ENCODE measurements around the gene QRICH1.

QRICH1 gene

GRCh38 chr3:49081429-49081828 is 12.4 kb downstream of the QRICH1 start:
- H3K9me3 ChIP-seq (ENCODE audit: control insufficient read depth, insufficient read depth, low read length), result no peaks in the 10 kb centered on the region
- no peak overlapping the region for H3K27ac ChIP-seq (ENCODE audit: low read depth, low read length)

GRCh38 chr3:49079270-49079669 is 14.6 kb downstream of the QRICH1 start:
- Histone ChIP-seq H3K9me3 (ENCODE audit: control insufficient read depth, insufficient read depth, low read length) (no peaks in the 10 kb centered on the region), H3K4me1 (ENCODE audit: control insufficient read depth, insufficient read depth, low read length) (no peaks in the 10 kb centered on the region), H3K4me3 (ENCODE audit: low read depth, low read length) (no peak overlapping the region), H3K36me3 (ENCODE audit: control insufficient read depth, insufficient read depth, low read length) (peaks cover 49% of the 10 kb centered on the region), H3K27me3 (ENCODE audit: control insufficient read depth, insufficient read depth, low read length) (no peaks in the 10 kb centered on the region), H3K27ac (ENCODE audit: low read depth, low read length) (no peak overlapping the region), H3K9ac (ENCODE audit: low read depth, low read length) (no peak overlapping the region)

More at GRCh38 chr3:49081429-49081828, 12.4 kb downstream of the QRICH1 start:
- H3K9ac ChIP-seq (ENCODE audit: low read depth, low read length), result no peak overlapping the region
- no peaks in the 10 kb centered on the region for H3K27me3 ChIP-seq (ENCODE audit: control insufficient read depth, insufficient read depth, low read length)
- peaks cover 28% of the 10 kb centered on the region for H3K36me3 ChIP-seq (ENCODE audit: control insufficient read depth, insufficient read depth, low read length)
- H3K4me1 ChIP-seq (ENCODE audit: control insufficient read depth, insufficient read depth, low read length), result no peaks in the 10 kb centered on the region
- no peak overlapping the region for H3K4me3 ChIP-seq (ENCODE audit: low read depth, low read length)

- Histone ChIP-seq H3K4me1 (ENCODE audit: control insufficient read depth, insufficient read depth, low read length) (no peaks in the 10 kb centered on the region), H3K36me3 (ENCODE audit: control insufficient read depth, insufficient read depth, low read length) (peaks cover 75% of the 10 kb centered on the region), H3K27me3 (ENCODE audit: control insufficient read depth, insufficient read depth, low read length) (no peaks in the 10 kb centered on the region), H3K9me3 (ENCODE audit: control insufficient read depth, insufficient read depth, low read length) (no peaks in the 10 kb centered on the region), H3K27ac (ENCODE audit: low read depth, low read length) (no peak overlapping the region), H3K4me3 (ENCODE audit: low read depth, low read length) (no peak overlapping the region), H3K9ac (ENCODE audit: low read depth, low read length) (no peak overlapping the region)
These were observed 17.2 kb downstream of the QRICH1 start for GRCh38 chr3:49076646-49077045.

GRCh38 chr3:49076116-49076515 is 17.8 kb downstream of the QRICH1 start:
- Histone ChIP-seq H3K4me1 (ENCODE audit: control insufficient read depth, insufficient read depth, low read length) (no peaks in the 10 kb centered on the region), H3K27ac (ENCODE audit: low read depth, low read length) (no peak overlapping the region), H3K36me3 (ENCODE audit: control insufficient read depth, insufficient read depth, low read length) (peaks cover 81% of the 10 kb centered on the region), H3K27me3 (ENCODE audit: control insufficient read depth, insufficient read depth, low read length) (no peaks in the 10 kb centered on the region), H3K9me3 (ENCODE audit: control insufficient read depth, insufficient read depth, low read length) (no peaks in the 10 kb centered on the region), H3K9ac (ENCODE audit: low read depth, low read length) (no peak overlapping the region), H3K4me3 (ENCODE audit: low read depth, low read length) (no peak overlapping the region)

- Histone ChIP-seq H3K4me3 (ENCODE audit: low read depth, low read length) (no peak overlapping the region), H3K36me3 (ENCODE audit: control insufficient read depth, insufficient read depth, low read length) (peaks cover 70% of the 10 kb centered on the region), H3K9me3 (ENCODE audit: control insufficient read depth, insufficient read depth, low read length) (no peaks in the 10 kb centered on the region), H3K27ac (ENCODE audit: low read depth, low read length) (no peak overlapping the region), H3K27me3 (ENCODE audit: control insufficient read depth, insufficient read depth, low read length) (no peaks in the 10 kb centered on the region), H3K4me1 (ENCODE audit: control insufficient read depth, insufficient read depth, low read length) (no peaks in the 10 kb centered on the region), H3K9ac (ENCODE audit: low read depth, low read length) (no peak overlapping the region)
These were observed 35.9 kb downstream of the QRICH1 start for GRCh38 chr3:49058011-49058410.

GRCh38 chr3:49057268-49057667 is 36.6 kb downstream of the QRICH1 start:
- no peak overlapping the region for H3K27ac ChIP-seq (ENCODE audit: low read depth, low read length)
- H3K27me3 ChIP-seq (ENCODE audit: control insufficient read depth, insufficient read depth, low read length), result no peaks in the 10 kb centered on the region
- no peaks in the 10 kb centered on the region for H3K9me3 ChIP-seq (ENCODE audit: control insufficient read depth, insufficient read depth, low read length)
- no peaks in the 10 kb centered on the region for H3K4me1 ChIP-seq (ENCODE audit: control insufficient read depth, insufficient read depth, low read length)
- H3K36me3 ChIP-seq (ENCODE audit: control insufficient read depth, insufficient read depth, low read length), result peaks cover 74% of the 10 kb centered on the region
- H3K9ac ChIP-seq (ENCODE audit: low read depth, low read length), result no peak overlapping the region
- no peak overlapping the region for H3K4me3 ChIP-seq (ENCODE audit: low read depth, low read length)

GRCh38 chr3:49054344-49054862 is 39.5 kb downstream of the QRICH1 start:
- Histone ChIP-seq H3K4me1 (ENCODE audit: control insufficient read depth, insufficient read depth, low read length) (no peaks in the 10 kb centered on the region), H3K36me3 (ENCODE audit: control insufficient read depth, insufficient read depth, low read length) (peaks cover 73% of the 10 kb centered on the region), H3K9ac (ENCODE audit: low read depth, low read length) (no peak overlapping the region), H3K27me3 (ENCODE audit: control insufficient read depth, insufficient read depth, low read length) (no peaks in the 10 kb centered on the region), H3K27ac (ENCODE audit: low read depth, low read length) (no peak overlapping the region), H3K4me3 (ENCODE audit: low read depth, low read length) (no peak overlapping the region), H3K9me3 (ENCODE audit: control insufficient read depth, insufficient read depth, low read length) (no peaks in the 10 kb centered on the region)

- Histone ChIP-seq H3K27ac (ENCODE audit: low read depth, low read length) (no peak overlapping the region), H3K36me3 (ENCODE audit: control insufficient read depth, insufficient read depth, low read length) (peaks cover 80% of the 10 kb centered on the region)
These were observed 40.3 kb downstream of the QRICH1 start for GRCh38 chr3:49053543-49053942.

GRCh38 chr3:49035281-49035680 is 58.6 kb downstream of the QRICH1 start:
- Histone ChIP-seq H3K27ac (ENCODE audit: low read depth, low read length) (no peak overlapping the region), H3K9ac (ENCODE audit: low read depth, low read length) (no peak overlapping the region), H3K4me3 (ENCODE audit: low read depth, low read length) (no peak overlapping the region), H3K36me3 (ENCODE audit: control insufficient read depth, insufficient read depth, low read length) (peaks cover 81% of the 10 kb centered on the region), H3K9me3 (ENCODE audit: control insufficient read depth, insufficient read depth, low read length) (no peaks in the 10 kb centered on the region), H3K4me1 (ENCODE audit: control insufficient read depth, insufficient read depth, low read length) (no peaks in the 10 kb centered on the region), H3K27me3 (ENCODE audit: control insufficient read depth, insufficient read depth, low read length) (no peaks in the 10 kb centered on the region)

More at GRCh38 chr3:49053543-49053942, 40.3 kb downstream of the QRICH1 start:
- H3K9ac ChIP-seq (ENCODE audit: low read depth, low read length), result no peak overlapping the region
- no peaks in the 10 kb centered on the region for H3K27me3 ChIP-seq (ENCODE audit: control insufficient read depth, insufficient read depth, low read length)
- no peaks in the 10 kb centered on the region for H3K4me1 ChIP-seq (ENCODE audit: control insufficient read depth, insufficient read depth, low read length)
- H3K4me3 ChIP-seq (ENCODE audit: low read depth, low read length), result no peak overlapping the region
- H3K9me3 ChIP-seq (ENCODE audit: control insufficient read depth, insufficient read depth, low read length), result no peaks in the 10 kb centered on the region

- Histone ChIP-seq H3K27me3 (ENCODE audit: control insufficient read depth, insufficient read depth, low read length) (no peaks in the 10 kb centered on the region), H3K36me3 (ENCODE audit: control insufficient read depth, insufficient read depth, low read length) (peaks cover 80% of the 10 kb centered on the region), H3K27ac (ENCODE audit: low read depth, low read length) (no peak overlapping the region), H3K4me1 (ENCODE audit: control insufficient read depth, insufficient read depth, low read length) (no peaks in the 10 kb centered on the region), H3K9ac (ENCODE audit: low read depth, low read length) (no peak overlapping the region), H3K4me3 (ENCODE audit: low read depth, low read length) (no peak overlapping the region), H3K9me3 (ENCODE audit: control insufficient read depth, insufficient read depth, low read length) (no peaks in the 10 kb centered on the region)
These were observed 59.2 kb downstream of the QRICH1 start for GRCh38 chr3:49034650-49035049.

- Histone ChIP-seq H3K4me1 (ENCODE audit: control insufficient read depth, insufficient read depth, low read length) (peaks cover 9% of the 10 kb centered on the region), H3K9me3 (ENCODE audit: control insufficient read depth, insufficient read depth, low read length) (no peaks in the 10 kb centered on the region), H3K27me3 (ENCODE audit: control insufficient read depth, insufficient read depth, low read length) (no peaks in the 10 kb centered on the region), H3K4me3 (ENCODE audit: low read depth, low read length) (no peak overlapping the region), H3K9ac (ENCODE audit: low read depth, low read length) (no peak overlapping the region), H3K36me3 (ENCODE audit: control insufficient read depth, insufficient read depth, low read length) (peaks cover 75% of the 10 kb centered on the region), H3K27ac (ENCODE audit: low read depth, low read length) (no peak overlapping the region)
These were observed 61.1 kb downstream of the QRICH1 start for GRCh38 chr3:49032646-49033304.

All from HUES48 (cell line).